Hematopoietic multipotent progenitor cell treated with erythropoietin and hydrocortisone succinate and interleukin-3 and kit ligand, for 15 days (in vitro differentiated cells): ENCODE data around the gene SH2D7.
"Not testable (repeated sequence)": the region's sequence is repeated elsewhere in the genome, so short reads cannot be mapped to it uniquely, and the experiment has no call there.

ENCODE experiments used
- DNase-seq: peaks from one replicate; pipeline ENCODE4 v3.0.0-alpha.2; 2015; ENCODE audit warnings: low spot score

Gene SH2D7

DNA sequence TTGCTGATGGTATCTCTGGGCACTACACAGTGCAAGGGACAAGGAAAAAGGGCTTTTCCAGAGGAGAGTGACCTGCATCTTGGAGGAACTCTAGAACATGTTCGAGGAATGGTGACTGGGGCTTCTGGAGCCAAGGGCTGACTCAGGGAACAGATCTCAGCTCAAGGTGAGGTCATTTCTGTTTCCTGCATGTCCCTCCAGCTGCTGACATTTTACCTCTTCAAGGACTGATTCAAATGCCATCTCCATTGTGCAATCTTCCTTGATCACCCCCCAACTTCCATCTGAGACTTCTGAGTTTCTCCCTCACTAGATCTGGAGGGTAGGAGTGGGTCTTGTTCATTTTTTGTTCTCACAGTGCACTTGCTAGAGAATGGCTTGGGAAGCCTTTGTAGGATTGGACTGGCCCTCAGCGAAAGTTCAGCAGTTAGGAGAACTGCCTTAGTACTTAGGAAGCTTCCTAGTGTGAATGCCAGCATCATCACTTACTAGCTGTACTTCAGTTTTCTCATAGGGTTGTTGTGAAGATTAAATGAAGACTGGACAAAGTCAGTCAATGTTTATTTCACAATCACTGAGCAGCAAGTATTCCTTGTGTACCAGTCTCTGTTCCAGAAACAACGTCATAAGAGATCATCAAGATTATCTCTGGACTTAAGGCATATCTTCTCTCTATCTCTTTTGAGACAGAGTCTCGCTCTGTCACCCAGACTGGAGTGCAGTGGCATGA, 54.2 kb downstream of the SH2D7 start:
- DNase-seq: no peak

DNA sequence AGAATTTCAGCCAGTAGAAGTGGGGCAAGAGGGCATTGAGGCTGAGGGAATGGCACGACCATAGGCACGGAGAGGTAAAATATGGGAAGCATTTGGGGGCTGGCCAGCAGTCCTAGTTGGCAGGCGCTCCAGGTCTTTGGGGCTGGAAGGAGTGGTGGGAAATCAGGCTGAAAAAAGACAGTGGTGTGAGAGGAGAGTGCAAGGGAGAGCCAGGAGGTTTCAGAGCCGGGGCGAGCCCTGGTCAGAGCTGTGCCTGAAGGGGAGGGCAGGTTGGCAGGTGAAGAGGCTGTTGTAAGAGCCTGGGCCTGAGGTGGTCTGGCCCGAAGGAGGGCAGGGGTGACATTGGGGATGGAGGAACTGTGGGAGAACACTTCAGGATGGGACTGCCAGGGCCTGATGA, 55.2 kb downstream of the SH2D7 start:
- no peak for DNase-seq

GRCh38 chr15:78148392-78149067, 56.2 kb downstream of the SH2D7 start:
- no peak for DNase-seq

GRCh38 chr15:78149068-78149804, 56.9 kb downstream of the SH2D7 start, which contains the start of gene IDH3A:
Gene IDH3A (plus strand): TSS chr15:78149362. CDS start chr15:78149404, 42 bp downstream.
- peak; percentile 99 for DNase-seq

GRCh38 chr15:78149805-78150751, 57.7 kb downstream of the SH2D7 start:
- DNase-seq: peak; percentile 14

- not testable (repeated sequence) for DNase-seq
These were observed 58.7 kb downstream of the SH2D7 start for GRCh38 chr15:78151075-78151474.
